AG09319 (cell line): ENCODE measurements around the gene ZNF394.
"Not testable (repeated sequence)": the region's sequence is repeated elsewhere in the genome, so short reads cannot be mapped to it uniquely, and the experiment has no call there.

ENCODE experiments used
- DNase-seq: peaks from one replicate; pipeline ENCODE4 v3.0.0-alpha.2; 2010; ENCODE audit warnings: low read depth; ENCODE audit errors: extremely low read depth
- CTCF ChIP-seq: IDR thresholded peaks from 2 replicates; pipeline ENCODE4 v1.5.1; 2011; ENCODE audit warnings: low read depth, mild to moderate bottlenecking, inconsistent platforms, low read length, moderate library complexity

The ZNF394 gene

GRCh38 chr7:99504281-99504602 is 4.2 kb upstream of the ZNF394 start:
- DNase-seq, result no peak
- no peak for TF ChIP-seq CTCF

GRCh38 chr7:99501236-99501635 is 1.2 kb upstream of the ZNF394 start:
- DNase-seq, result not testable (repeated sequence)

- TF ChIP-seq CTCF, result no peak
- DNase-seq, result no peak
Measured at GRCh38 chr7:99500637-99501009, 542 bp upstream of the ZNF394 start.

- DNase-seq, result no peak
- no peak for TF ChIP-seq CTCF
Measured at GRCh38 chr7:99499371-99499720, 735 bp downstream of the ZNF394 start.

- DNase-seq, result no peak
- TF ChIP-seq CTCF, result no peak
Measured at GRCh38 chr7:99498546-99498944, 1.5 kb downstream of the ZNF394 start.

GRCh38 chr7:99497766-99498545 is 2.1 kb downstream of the ZNF394 start:
- DNase-seq, result no peak
- TF ChIP-seq CTCF, result no peak

- no peak for TF ChIP-seq CTCF
- no peak for DNase-seq
Measured at GRCh38 chr7:99493823-99494222, 6.3 kb downstream of the ZNF394 start.

- TF ChIP-seq CTCF, result no peak
- DNase-seq, result no peak
Measured at GRCh38 chr7:99490878-99491277, 9.2 kb downstream of the ZNF394 start.
